GM19324 (cell line): Measurements from ENCODE around the gene SNX13.
"Not testable (repeated sequence)": the region's sequence is repeated elsewhere in the genome, so short reads cannot be mapped to it uniquely, and the experiment has no call there.

Experiments
- ATAC-seq: cut with Tn5 transposase; IDR thresholded peaks from one replicate; pipeline ENCODE4 v1.9.1; 2021; ENCODE audit warnings: mild to moderate bottlenecking, moderate library complexity; ENCODE audit not compliant: unreplicated experiment, low FRiP score

Gene SNX13

DNA sequence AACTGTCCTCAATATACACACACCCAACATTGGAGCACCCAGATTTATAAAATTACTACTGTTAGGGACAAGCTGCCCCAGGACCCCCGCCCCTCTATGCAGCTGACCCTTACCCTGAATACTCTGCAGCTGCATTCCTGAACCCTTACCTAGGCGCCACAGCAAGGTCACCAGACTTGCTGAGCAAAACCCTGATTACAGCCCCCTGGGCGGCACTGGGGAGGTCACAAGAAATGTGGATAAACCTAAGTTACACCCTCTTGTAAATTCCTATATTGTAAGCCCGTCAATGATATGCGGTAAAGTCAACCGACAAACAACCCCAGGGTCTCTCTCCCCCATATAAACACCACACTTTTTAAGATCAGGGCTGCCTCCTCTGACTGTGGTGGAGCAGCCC lies 25.1 kb downstream of the SNX13 start:
- ATAC-seq: no peak

DNA sequence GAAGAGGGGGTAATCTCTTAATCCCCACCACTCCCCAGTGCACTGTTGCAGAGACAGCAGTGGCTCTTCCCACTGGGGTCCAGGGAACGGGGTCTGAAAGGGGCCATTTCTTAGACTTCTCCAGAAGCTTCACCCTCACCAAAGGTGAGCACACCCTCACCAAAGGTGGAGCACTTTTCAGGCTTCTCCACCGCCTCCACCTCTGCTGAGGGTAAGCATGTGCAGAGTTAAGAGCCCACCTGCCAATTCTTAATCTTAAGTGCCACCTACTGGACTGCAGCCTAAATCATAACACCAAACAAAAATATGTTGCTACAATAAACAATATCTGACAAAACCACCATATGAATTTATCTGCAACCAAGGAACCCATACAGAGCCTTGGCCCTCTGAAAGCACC lies 27.0 kb downstream of the SNX13 start:
- no peak for ATAC-seq

DNA sequence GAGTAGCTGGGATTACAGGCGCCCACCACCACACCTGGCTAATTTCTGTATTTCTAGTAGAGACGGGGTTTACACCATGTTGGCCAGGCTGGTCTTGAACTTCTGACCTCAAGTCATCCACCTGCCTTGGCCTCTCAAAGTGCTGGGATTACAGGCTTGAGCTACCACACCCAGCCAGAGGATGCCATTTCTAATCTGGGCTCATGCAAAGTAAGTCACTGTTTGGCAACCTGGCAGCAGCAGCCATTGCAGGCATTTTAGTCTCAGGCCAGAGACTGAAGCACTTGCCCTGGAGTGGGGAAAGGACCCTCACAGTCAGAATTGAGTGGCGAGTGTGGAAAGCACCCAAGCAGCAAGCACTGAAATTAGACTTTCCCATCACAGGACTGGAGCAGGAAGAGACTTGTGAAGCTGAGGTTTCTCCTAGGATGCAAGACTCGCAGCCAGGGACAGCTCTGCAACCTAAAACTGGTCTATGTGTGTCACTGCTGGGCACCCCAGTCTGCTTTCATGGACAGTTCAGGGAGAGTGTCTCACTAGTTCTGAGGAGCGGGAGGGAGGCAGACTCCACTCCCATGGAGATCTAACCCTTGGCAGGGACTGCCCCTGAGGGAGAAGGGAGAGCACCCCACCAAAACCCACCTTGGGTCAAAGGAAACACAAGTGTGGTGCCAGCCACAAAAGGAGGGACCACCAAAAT lies 27.6 kb downstream of the SNX13 start:
- no peak for ATAC-seq

DNA sequence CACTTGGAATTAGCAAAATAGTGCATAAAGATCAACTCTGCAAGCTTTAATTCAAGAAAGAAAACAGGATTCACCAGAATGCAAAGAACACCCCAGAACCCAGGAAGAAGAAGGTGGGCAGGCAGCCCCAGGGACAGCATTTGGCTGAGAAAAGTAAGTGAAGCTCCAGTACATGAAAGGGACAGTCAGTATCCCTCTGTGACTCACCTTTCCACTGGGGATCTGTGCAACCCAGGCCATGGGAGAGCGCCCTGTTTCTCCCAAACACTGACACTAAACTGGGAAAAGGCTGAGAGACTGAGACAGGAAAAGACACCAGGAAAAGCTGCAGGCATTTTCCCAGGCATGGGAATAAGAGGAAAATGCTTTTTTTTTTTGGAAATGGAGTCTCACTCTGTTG lies 28.2 kb downstream of the SNX13 start:
- no peak for ATAC-seq

DNA sequence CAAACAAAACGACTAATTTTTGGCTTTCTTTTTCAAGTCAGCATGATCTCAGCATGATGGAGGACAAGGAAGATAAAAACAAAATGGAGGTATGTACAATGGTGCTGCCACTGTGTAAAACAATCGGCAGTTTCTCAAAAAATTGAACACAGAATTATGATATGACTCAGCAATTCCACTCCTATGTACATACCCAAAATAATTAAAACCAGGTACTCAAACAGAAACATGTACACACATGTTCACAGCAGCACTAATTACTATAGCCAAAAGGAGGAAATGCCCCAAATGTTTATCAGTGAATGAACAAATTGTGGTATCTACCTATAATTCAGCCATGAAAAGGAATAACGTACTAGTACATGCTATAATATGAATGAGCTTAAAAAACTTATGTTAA lies 29.9 kb downstream of the SNX13 start:
- no peak for ATAC-seq

DNA sequence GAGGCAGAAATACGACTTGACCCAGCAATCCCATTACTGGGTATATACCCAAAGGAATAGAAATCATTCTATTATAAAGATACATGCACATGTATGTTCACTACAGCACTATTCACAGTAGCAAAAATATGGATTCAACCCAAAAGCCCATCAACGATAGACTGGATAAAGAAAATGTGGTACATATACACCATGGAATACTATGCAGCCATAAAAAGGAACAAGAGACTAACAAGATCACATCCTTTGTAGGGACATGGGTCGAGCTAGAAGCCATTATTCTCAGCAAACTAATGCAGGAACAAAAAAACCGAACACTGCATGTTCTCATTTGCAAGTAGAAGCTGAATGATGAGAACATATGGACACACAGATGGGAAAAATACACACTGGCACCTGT lies 31.0 kb downstream of the SNX13 start:
- ATAC-seq: not testable (repeated sequence)

DNA sequence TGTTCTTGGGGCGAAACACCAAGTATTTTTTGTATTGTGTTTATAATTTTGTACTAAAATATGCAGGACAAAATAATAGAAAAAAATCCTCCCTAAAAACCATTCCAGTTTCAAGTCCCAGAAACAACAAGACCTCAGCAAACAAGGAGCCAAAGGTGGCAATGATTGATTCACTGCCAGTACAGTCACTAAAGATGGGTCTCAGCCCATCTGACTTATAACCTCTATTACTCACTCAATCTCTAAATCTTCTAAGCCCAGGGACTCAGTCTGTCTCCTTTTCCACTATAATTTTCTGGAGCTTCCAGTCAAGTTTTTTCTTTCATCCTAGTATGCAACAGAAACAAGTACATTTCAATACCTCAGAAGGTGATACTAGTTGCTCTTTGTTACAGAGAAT lies 33.3 kb downstream of the SNX13 start:
- no peak for ATAC-seq

GRCh38 chr7:17903337-17903736 lies 37.0 kb downstream of the SNX13 start:
- ATAC-seq: no peak

- no peak for ATAC-seq
Measured at GRCh38 chr7:17902599-17902998, 37.7 kb downstream of the SNX13 start.

DNA sequence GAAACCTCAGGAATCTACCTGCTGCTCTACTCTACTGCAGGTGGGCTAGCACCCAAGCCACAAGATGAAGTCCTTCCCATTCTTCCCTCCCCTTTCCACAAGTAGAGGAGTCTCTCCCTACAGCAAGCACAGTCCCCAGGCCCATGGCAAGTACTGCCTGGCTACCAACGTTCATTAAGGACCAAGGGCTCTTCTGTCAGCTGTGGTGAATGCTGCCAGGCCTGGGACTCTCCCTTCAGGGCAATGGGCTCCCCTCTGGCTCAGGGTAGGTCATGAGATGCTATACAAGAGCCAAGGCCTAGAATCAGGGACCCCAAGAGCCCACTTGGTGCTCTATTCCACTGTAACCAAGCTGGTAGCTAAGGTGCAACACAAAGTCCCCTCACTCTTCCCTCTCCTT lies 39.8 kb downstream of the SNX13 start:
- no peak for ATAC-seq

- ATAC-seq: no peak
Measured at GRCh38 chr7:17898111-17898510, 42.2 kb downstream of the SNX13 start.

- ATAC-seq: no peak
Measured at GRCh38 chr7:17887286-17887685, 53.0 kb downstream of the SNX13 start.

- ATAC-seq: no peak
Measured at GRCh38 chr7:17882685-17883084, 57.6 kb downstream of the SNX13 start.

GRCh38 chr7:17879075-17879661 lies 61.1 kb downstream of the SNX13 start:
- no peak for ATAC-seq

- ATAC-seq: no peak
Measured at GRCh38 chr7:17878627-17879026, 61.7 kb downstream of the SNX13 start.

- ATAC-seq: no peak
Measured at GRCh38 chr7:17871815-17872533, 68.3 kb downstream of the SNX13 start.

DNA sequence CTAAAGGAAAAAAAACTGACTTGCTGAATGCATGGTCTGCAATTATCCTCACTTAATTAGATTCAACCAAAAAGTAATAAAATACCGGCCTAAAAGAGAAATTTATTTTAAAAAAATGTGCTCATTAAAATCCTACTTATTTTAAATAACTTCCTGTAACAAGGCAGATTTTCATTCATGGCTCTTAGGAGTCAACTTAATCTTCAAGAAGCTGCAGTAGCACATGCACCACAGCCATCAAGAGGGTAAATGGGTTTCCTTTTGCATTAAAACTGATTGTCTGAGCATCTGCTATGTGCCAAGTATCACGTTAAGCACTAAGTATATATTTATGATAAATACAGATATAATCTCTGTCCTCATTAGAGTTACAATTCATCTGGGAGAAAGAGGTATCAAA lies 69.9 kb downstream of the SNX13 start:
- ATAC-seq: no peak

- ATAC-seq: no peak
Measured at GRCh38 chr7:17863809-17864143, 76.5 kb downstream of the SNX13 start.

- ATAC-seq: no peak
Measured at GRCh38 chr7:17863095-17863808, 77.0 kb downstream of the SNX13 start.

DNA sequence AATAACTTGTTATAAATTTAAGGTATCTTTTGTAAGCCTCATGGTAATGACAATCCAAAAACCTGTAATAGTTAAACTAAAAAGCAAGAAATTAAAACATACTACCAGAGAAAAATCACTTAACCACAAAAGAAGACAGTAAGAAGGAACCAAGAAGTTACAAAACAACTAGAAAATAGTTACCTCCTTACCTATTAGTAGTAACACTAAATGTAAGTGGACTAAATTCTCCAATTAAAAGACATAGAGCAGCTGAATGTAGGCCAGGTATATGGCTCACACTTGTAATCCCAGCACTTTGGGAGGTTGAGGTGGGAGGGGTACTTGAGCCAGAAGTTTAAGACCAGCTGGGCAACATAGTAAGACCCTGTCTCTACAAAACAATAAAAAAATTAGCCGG lies 84.0 kb downstream of the SNX13 start:
- ATAC-seq: no peak

- no peak for ATAC-seq
Measured at GRCh38 chr7:17855202-17855601, 85.1 kb downstream of the SNX13 start.
